IPS-18a (cell line): ENCODE data around the gene ELL2.

Experiments
- H3K27ac ChIP-seq: one replicate; pipeline ENCODE4 v1.5.1; 2013; ENCODE audit warnings: low read length
- H3K27me3 ChIP-seq: one replicate; pipeline ENCODE4 v1.6.1; 2013; ENCODE audit warnings: mild to moderate bottlenecking, low read length; ENCODE audit not compliant: control insufficient read depth, insufficient read depth
- H3K36me3 ChIP-seq: one replicate; pipeline ENCODE4 v1.6.1; 2013; ENCODE audit warnings: low read depth, low read length; ENCODE audit not compliant: control insufficient read depth
- H3K4me1 ChIP-seq: one replicate; pipeline ENCODE4 v1.6.1; 2013; ENCODE audit warnings: low read depth, low read length; ENCODE audit not compliant: control insufficient read depth
- H3K4me3 ChIP-seq: one replicate; pipeline ENCODE4 v1.5.1; 2013; ENCODE audit warnings: low read length
- H3K9ac ChIP-seq: one replicate; pipeline ENCODE4 v1.6.1; 2013; ENCODE audit warnings: mild to moderate bottlenecking, low read length, moderate library complexity
- H3K9me3 ChIP-seq: one replicate; pipeline ENCODE4 v1.6.1; 2013; ENCODE audit warnings: low read depth, low read length; ENCODE audit not compliant: control insufficient read depth

Gene ELL2

GRCh38 chr5:95951916-95952315, 9.7 kb downstream of the ELL2 start:
- Histone ChIP-seq H3K9me3 (no peaks in the 10 kb centered on the region), H3K27me3 (no peaks in the 10 kb centered on the region), H3K9ac (no peak overlapping the region), H3K4me3 (no peak overlapping the region), H3K4me1 (no peaks in the 10 kb centered on the region), H3K27ac (no peak overlapping the region), H3K36me3 (no peaks in the 10 kb centered on the region)

GRCh38 chr5:95949810-95950209, 11.8 kb downstream of the ELL2 start:
- Histone ChIP-seq H3K9me3 (no peaks in the 10 kb centered on the region), H3K27me3 (no peaks in the 10 kb centered on the region), H3K36me3 (no peaks in the 10 kb centered on the region), H3K27ac (no peak overlapping the region), H3K4me3 (no peak overlapping the region), H3K9ac (no peak overlapping the region), H3K4me1 (no peaks in the 10 kb centered on the region)

GRCh38 chr5:95948631-95949030, 13.0 kb downstream of the ELL2 start:
- Histone ChIP-seq H3K9me3 (no peaks in the 10 kb centered on the region), H3K4me1 (no peaks in the 10 kb centered on the region), H3K4me3 (no peak overlapping the region), H3K27ac (no peak overlapping the region), H3K27me3 (no peaks in the 10 kb centered on the region), H3K36me3 (no peaks in the 10 kb centered on the region), H3K9ac (no peak overlapping the region)

GRCh38 chr5:95946451-95946850, 15.2 kb downstream of the ELL2 start:
- Histone ChIP-seq H3K4me3 (no peak overlapping the region), H3K27ac (no peak overlapping the region), H3K9me3 (no peaks in the 10 kb centered on the region), H3K27me3 (no peaks in the 10 kb centered on the region), H3K4me1 (peaks cover 6% of the 10 kb centered on the region), H3K36me3 (no peaks in the 10 kb centered on the region), H3K9ac (no peak overlapping the region)

- Histone ChIP-seq H3K4me3 (no peak overlapping the region), H3K4me1 (peaks cover 23% of the 10 kb centered on the region), H3K27ac (no peak overlapping the region), H3K36me3 (no peaks in the 10 kb centered on the region), H3K27me3 (no peaks in the 10 kb centered on the region), H3K9ac (no peak overlapping the region), H3K9me3 (no peaks in the 10 kb centered on the region)
Measured at GRCh38 chr5:95942968-95943367, 18.7 kb downstream of the ELL2 start.

- Histone ChIP-seq H3K27ac (no peak overlapping the region), H3K27me3 (no peaks in the 10 kb centered on the region), H3K36me3 (no peaks in the 10 kb centered on the region), H3K9ac (no peak overlapping the region), H3K9me3 (no peaks in the 10 kb centered on the region), H3K4me1 (peaks cover 23% of the 10 kb centered on the region), H3K4me3 (no peak overlapping the region)
Measured at GRCh38 chr5:95942414-95942813, 19.2 kb downstream of the ELL2 start.

GRCh38 chr5:95941756-95942155, 19.9 kb downstream of the ELL2 start:
- no peaks in the 10 kb centered on the region for H3K36me3 ChIP-seq
- peak overlapping the region; percentile 33 for H3K27ac ChIP-seq
- no peaks in the 10 kb centered on the region for H3K27me3 ChIP-seq
- no peak overlapping the region for H3K4me3 ChIP-seq
- H3K9me3 ChIP-seq = no peaks in the 10 kb centered on the region
- no peak overlapping the region for H3K9ac ChIP-seq
- peaks cover 23% of the 10 kb centered on the region for H3K4me1 ChIP-seq

- Histone ChIP-seq H3K4me3 (peak overlapping the region; percentile 29), H3K27me3 (no peaks in the 10 kb centered on the region), H3K4me1 (peaks cover 23% of the 10 kb centered on the region), H3K9me3 (no peaks in the 10 kb centered on the region), H3K36me3 (no peaks in the 10 kb centered on the region), H3K27ac (peak overlapping the region; percentile 33), H3K9ac (peak overlapping the region; percentile 17)
Measured at GRCh38 chr5:95940758-95941682, 20.6 kb downstream of the ELL2 start.

GRCh38 chr5:95939465-95939864, 22.2 kb downstream of the ELL2 start:
- Histone ChIP-seq H3K9me3 (no peaks in the 10 kb centered on the region), H3K36me3 (no peaks in the 10 kb centered on the region), H3K4me3 (no peak overlapping the region), H3K27me3 (no peaks in the 10 kb centered on the region), H3K9ac (no peak overlapping the region), H3K27ac (no peak overlapping the region), H3K4me1 (peaks cover 23% of the 10 kb centered on the region)

- Histone ChIP-seq H3K36me3 (no peaks in the 10 kb centered on the region), H3K9ac (no peak overlapping the region), H3K27me3 (no peaks in the 10 kb centered on the region), H3K27ac (no peak overlapping the region), H3K4me3 (no peak overlapping the region), H3K9me3 (no peaks in the 10 kb centered on the region), H3K4me1 (peaks cover 23% of the 10 kb centered on the region)
Measured at GRCh38 chr5:95938766-95939165, 22.9 kb downstream of the ELL2 start.

- Histone ChIP-seq H3K27ac (no peak overlapping the region), H3K9ac (no peak overlapping the region), H3K9me3 (no peaks in the 10 kb centered on the region), H3K27me3 (no peaks in the 10 kb centered on the region), H3K36me3 (no peaks in the 10 kb centered on the region), H3K4me1 (peaks cover 23% of the 10 kb centered on the region), H3K4me3 (no peak overlapping the region)
Measured at GRCh38 chr5:95938347-95938746, 23.3 kb downstream of the ELL2 start.

- Histone ChIP-seq H3K9ac (no peak overlapping the region), H3K4me3 (no peak overlapping the region), H3K4me1 (peaks cover 23% of the 10 kb centered on the region), H3K27ac (no peak overlapping the region), H3K36me3 (no peaks in the 10 kb centered on the region), H3K9me3 (no peaks in the 10 kb centered on the region), H3K27me3 (no peaks in the 10 kb centered on the region)
Measured at GRCh38 chr5:95937607-95938152, 24.0 kb downstream of the ELL2 start.
